Fibroblast of mammary gland (primary cell): Measurements from ENCODE around the gene TIAM2.

Experiments used
- DNase-seq: peaks from one replicate; pipeline ENCODE4 v3.0.0-alpha.2; 2010; ENCODE audit warnings: low read depth
- H3K4me3 ChIP-seq: 2 replicates; pipeline ENCODE4 v1.5.1; 2011; ENCODE audit warnings: low read depth, mild to moderate bottlenecking, low read length, moderate library complexity; ENCODE audit not compliant: control insufficient read depth
- CTCF ChIP-seq: conservative IDR thresholded peaks from 2 replicates; pipeline ENCODE4 v1.5.1; 2011; ENCODE audit warnings: low read depth, low read length, inconsistent platforms; ENCODE audit not compliant: control insufficient read depth, insufficient read depth

TIAM2 gene

GRCh38 chr6:155001482-155001881, 6.4 kb downstream of the TIAM2 start:
- DNase-seq: peak; percentile 55
- TF ChIP-seq CTCF: no peak
- H3K4me3 ChIP-seq: no peak overlapping the region

- H3K4me3 ChIP-seq: no peak overlapping the region
- no peak for TF ChIP-seq CTCF
- no peak for DNase-seq
These were observed 6.8 kb downstream of the TIAM2 start for GRCh38 chr6:155001934-155002333.

GRCh38 chr6:155003476-155003875, 8.4 kb downstream of the TIAM2 start:
- DNase-seq: no peak
- H3K4me3 ChIP-seq: no peak overlapping the region
- no peak for TF ChIP-seq CTCF

GRCh38 chr6:155004017-155004416, 8.9 kb downstream of the TIAM2 start:
- no peak overlapping the region for H3K4me3 ChIP-seq
- DNase-seq: no peak
- no peak for TF ChIP-seq CTCF

- H3K4me3 ChIP-seq: no peak overlapping the region
- DNase-seq: no peak
- TF ChIP-seq CTCF: no peak
These were observed 9.7 kb downstream of the TIAM2 start for GRCh38 chr6:155004576-155005372.

- no peak for DNase-seq
- no peak for TF ChIP-seq CTCF
- no peak overlapping the region for H3K4me3 ChIP-seq
These were observed 13.5 kb downstream of the TIAM2 start for GRCh38 chr6:155008625-155009024.
